C1 segment of cervical spinal cord (tissue), 14 donors: ENCODE data around the gene TARBP1.
A peak's percentile ranks its signal among the peaks of the same experiment; 100 is the strongest.
"Not testable (repeated sequence)": the region's sequence is repeated elsewhere in the genome, so short reads cannot be mapped to it uniquely, and the experiment has no call there.

Experiments
- DNase-seq, 14 donors: peaks; one replicate each; lab custom pipeline; 2025; lab: John Stamatoyannopoulos, UW

TARBP1 gene

DNA sequence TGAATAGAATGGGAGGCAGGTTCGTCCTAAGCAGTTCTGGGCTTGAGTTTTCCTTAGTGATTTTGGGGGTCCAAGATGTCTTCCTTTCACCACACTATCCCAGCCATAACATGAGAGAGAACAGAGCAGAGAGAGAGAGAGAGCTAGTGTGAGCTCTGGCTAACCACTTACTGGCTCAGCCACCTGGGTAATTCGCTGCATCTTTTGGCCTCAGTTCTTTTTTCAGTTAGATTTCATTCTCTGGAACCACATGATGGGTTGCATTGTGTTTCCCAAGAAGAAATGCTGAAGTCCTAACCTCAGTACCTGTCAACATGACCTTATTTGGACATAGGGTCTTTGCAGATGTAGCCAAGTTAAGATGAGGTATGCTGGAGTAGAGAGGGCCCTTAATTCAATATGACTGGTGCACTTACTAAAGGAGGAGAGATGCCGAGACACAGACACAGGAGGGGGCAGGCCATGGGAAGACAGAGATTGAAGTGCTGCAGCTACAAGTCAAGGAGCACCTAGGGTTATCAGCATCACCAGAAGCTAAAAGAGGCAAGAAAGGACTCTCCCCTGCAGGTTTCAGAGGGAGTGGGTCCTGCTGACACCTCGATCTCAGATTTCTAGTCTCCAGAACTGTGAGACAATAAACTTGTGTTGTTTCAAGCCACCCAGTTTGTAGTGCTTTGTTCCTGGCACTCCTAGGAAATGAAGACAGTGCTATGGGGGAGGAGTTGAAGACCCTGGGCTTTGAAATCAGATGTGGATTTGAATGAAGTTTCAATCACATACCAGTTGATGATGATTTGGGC is 26.2 kb upstream of the TARBP1 start:
- no peak for DNase-seq

GRCh38 chr1:234504251-234504650 is 25.3 kb upstream of the TARBP1 start:
- DNase-seq = not testable (repeated sequence)

- DNase-seq = no peak
These were observed 24.4 kb upstream of the TARBP1 start for GRCh38 chr1:234503193-234504050.

GRCh38 chr1:234502785-234503184 is 23.8 kb upstream of the TARBP1 start:
- DNase-seq = no peak

- no peak for DNase-seq
These were observed 21.3 kb upstream of the TARBP1 start for GRCh38 chr1:234500269-234500668.

DNA sequence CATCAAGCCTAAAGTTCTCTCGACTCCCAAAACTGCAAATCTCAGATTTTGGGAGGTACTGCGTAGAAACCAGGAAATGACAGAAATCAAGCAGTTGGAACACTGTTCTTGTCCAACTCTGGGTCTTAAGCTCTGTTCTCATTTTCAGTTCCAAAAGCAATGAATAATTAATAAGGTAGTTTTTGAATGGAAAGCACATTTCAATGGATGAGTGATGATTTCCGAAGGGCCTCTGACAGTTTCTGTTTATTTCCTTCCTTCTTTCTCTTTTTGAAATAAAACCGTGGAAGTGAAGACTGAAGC is 20.9 kb upstream of the TARBP1 start:
- DNase-seq = no peak

GRCh38 chr1:234499119-234499942 is 20.4 kb upstream of the TARBP1 start:
- peak; percentile 7 to 95 (median 85) for DNase-seq

DNA sequence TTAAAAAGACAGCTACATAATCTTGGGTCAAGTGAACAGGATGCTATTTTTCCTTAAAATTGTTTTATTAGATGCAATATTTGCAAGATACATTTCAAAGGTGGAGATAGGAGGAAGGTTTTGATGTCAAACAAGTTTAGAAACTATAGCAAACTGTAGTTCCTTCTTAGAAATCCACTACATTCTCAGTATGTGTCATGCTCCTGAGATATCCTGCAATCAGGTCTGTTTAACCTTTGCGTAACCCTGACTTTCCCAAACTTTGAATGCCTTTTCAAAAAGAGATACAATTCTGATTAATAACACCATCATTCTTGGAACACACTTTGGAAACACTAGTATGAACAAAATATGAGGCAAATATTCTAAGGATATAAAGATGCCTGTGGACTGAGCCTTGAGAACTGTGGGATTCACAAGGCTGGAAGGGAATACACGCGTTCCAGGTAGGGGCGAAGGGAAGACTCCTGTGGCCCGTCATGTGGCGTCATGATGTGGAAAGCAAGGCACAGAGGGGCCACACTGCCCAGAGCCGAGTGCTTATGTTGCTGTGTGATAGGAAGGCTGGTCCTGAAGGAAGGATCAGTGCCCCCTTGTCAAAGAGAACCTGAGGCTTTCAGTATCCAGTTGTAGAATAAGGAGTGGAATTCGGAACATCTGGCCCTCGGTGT is 19.6 kb upstream of the TARBP1 start:
- no peak for DNase-seq

DNA sequence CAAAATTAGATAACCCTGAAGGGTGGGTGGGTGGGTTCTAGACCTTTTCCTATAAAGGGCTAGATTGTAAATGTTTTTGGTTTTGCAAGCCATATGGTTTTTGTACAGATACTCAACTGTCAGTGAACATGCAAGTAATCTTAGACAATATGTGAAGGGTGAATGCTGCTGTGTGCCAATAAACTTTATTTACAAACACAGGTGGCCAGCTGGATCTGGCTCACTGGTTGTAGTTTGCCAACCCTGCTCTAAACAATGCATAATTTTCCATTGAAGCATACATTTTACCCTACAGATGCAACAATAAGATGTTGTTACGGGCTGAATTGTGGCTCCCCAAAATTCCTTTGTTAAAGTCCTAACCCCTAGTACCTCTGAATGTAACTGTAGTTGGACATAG is 18.6 kb upstream of the TARBP1 start:
- DNase-seq = no peak

DNA sequence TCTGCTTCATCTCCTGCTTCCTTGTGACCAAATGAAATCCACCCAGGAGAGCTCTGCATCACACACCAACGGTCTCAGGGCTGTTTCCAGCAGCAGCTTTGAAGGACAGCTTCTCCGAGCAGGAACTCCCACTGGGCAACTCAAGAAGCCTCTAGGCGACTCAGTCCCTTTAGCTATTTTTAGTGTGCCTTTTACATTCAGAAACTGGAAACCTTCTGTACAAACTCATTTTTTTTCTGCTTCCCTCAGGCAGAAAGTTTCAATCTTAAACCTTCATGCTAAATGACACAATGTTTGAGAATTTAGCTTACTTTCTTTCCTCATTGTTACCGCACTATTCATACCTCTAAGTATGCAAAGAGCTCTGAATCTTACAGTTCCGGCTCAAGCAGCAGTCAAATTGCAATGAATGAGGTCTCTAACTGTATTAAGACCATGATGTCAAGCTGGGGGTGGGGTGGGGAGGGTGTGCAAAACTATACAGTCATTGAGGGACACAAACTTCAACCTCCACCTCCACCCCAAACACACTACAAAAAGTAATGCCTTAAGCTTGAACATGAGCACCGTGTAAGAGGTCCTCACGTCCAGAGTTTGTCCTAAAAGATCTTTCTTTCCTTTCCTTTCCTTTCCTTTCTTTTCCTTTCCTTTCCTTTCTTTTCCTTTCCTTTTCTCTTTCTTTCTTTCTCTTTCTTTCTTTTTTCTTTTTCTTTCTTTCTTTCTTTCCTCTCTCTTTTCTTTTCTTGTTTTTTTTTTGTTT is 16.4 kb upstream of the TARBP1 start:
- DNase-seq = no peak

DNA sequence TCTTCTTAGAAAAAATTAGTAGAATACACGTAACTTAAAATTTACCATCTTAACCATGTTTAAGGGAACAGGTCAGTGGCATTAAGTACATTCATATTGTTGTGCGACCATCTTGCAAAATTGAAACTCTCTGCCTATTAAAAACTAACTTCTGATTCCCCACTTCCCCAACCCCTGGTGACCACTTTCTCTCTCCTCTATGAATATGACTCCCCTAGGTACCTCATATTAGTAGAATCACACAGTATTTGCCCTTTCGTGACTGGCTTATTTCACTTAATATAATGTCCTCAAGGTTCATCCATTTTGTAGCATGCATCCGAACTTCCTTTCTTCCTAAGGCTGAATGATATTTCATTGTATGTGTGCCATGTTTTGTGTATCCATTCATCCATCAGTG is 15.1 kb upstream of the TARBP1 start:
- no peak for DNase-seq

DNA sequence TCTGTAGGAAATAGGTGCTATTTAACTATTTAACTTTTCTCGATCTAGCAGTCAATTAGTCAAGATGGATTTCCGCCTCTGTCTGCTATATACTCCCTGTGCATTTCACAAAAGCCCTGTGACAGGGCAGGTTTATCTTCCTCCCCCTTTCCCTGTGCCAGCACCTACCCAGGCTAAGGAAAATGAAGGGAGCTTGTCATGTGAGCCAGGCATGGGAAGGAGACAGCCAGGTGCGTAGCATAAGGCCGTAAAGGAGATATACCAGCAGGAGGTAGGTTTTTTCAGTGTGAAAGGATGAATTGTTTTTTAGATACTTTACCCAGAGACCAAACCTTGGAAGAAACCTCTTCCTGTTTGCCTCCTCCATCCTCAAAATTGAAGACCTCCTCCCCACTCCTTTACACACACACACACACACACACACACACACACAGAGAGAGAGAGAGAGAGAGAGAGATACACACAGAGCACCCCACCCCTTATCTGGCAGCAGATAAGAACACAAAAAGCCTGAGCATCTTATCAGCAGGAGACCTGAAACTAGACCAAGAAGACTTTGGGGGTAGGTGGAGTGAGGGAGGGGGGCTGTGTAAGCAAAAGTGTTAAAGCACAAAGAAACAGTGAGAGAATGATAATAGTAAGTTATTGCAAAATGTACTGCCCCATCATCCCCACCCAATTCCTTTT is 12.0 kb upstream of the TARBP1 start:
- no peak for DNase-seq

- no peak for DNase-seq
These were observed 10.7 kb upstream of the TARBP1 start for GRCh38 chr1:234489698-234490077.

DNA sequence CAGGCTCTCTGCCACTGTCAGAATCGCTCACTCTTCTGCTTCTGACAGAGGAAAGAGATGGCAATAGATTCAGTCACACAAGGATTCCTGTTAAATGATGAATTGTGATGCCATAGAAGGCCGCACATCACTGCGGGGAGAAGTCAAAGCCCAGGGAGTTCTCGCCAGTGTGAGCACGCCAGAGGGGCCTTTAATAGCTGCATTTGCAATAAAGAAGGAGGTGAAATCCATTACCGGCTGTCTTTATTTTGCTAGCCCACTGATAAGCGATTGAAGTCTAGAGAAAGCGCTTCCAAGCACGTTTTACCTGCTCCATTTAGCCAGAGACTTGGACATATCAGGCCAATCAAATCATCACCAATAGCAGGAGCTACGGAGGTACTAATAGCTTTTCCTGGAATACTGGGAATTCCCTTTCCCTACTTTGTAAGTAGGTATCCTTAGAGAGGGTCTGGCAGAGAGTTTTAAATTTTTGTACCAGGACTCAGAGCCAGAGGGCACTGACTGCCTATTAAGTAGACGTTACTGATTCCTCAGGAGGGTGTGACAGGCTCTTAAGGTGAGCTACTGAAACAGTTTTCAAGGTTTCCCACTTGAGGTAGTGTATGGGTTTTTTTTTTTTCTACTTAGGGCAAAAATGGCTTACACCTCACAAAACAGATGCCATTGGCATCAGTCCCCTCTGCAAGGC is 10.2 kb upstream of the TARBP1 start:
- no peak for DNase-seq

- no peak for DNase-seq
These were observed 9.4 kb upstream of the TARBP1 start for GRCh38 chr1:234488054-234489006.

DNA sequence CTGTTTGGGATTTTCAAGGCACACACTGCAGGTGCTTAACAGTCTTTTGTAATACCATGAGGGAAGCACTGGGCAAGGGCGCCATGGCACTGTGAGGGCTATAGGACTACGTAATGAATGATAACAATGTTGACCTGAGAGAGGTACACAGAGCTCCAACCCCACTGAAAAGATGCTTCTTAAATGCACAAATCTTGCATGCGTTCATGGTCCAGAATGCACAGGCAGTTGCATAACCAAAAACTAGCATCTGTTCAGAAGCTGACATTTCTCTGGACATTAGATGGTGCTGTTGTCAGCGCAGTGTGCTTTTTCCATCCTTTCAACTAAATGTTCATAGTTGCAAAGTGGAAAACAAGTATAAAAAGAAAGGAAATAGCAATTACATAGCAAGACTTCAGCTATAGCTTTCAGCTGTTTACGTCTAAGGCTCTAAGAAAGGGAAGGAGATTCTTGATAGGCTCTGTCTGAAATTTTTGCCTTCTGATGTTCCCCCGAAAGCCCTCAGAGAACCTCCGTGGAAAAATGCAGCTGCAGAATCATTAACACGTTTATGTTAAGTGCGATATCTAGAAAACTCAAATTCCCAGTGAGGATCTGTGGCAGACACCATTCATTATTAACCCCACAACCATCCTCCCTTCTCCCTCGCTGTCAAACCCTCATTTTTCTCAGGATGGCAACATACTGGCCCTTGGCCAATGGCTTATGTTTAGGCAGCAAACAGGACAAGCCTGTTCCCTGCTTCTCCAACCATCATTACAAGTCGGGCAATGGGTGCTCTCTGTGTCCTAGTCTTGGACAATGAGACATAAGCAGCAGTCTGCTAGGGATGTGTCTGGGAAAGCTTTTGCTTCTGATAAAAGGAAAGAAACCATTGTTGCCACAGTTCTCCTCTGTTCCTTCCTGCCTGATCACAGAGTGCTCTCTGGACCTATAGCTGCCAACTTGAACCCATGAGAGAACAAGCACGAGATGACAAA is 8.2 kb upstream of the TARBP1 start:
- DNase-seq = peak in 3 of 14 donors; percentile 35 to 64 (median 53)
